ENCODE results near the gene CPNE8. TPM values are rescaled to one million over a fixed set of nuclear protein-coding genes. Genes with fewer than 3 reads are reported as not detected.

CPNE8 gene
- total RNA-seq, 1 donor, result 36.8 TPM

- DNase-seq (ENCODE audit: low read depth), result no peak
- H3K4me3 ChIP-seq (ENCODE audit: low read depth, low read length), result no peak overlapping the region
- no peak for TF ChIP-seq CTCF (IDR thresholded peaks at IDR 0.05; ENCODE audit: insufficient read depth, low read length)
Measured at GRCh38 chr12:38878333-38878705, 27.1 kb downstream of the CPNE8 start.

GRCh38 chr12:38875586-38876228 is 29.7 kb downstream of the CPNE8 start:
- no peak overlapping the region for H3K4me3 ChIP-seq (ENCODE audit: low read depth, low read length)
- DNase-seq (ENCODE audit: low read depth), result peak; percentile 22
- TF ChIP-seq CTCF (IDR thresholded peaks at IDR 0.05; ENCODE audit: insufficient read depth, low read length), result no peak

- no peak for DNase-seq (ENCODE audit: low read depth)
- no peak overlapping the region for H3K4me3 ChIP-seq (ENCODE audit: low read depth, low read length)
- TF ChIP-seq CTCF (IDR thresholded peaks at IDR 0.05; ENCODE audit: insufficient read depth, low read length), result no peak
Measured at GRCh38 chr12:38872561-38872960, 32.8 kb downstream of the CPNE8 start.

- no peak overlapping the region for H3K4me3 ChIP-seq (ENCODE audit: low read depth, low read length)
- TF ChIP-seq CTCF (IDR thresholded peaks at IDR 0.05; ENCODE audit: insufficient read depth, low read length), result no peak
- DNase-seq (ENCODE audit: low read depth), result no peak
Measured at GRCh38 chr12:38872156-38872555, 33.2 kb downstream of the CPNE8 start.

GRCh38 chr12:38869036-38869435 is 36.4 kb downstream of the CPNE8 start:
- TF ChIP-seq CTCF (IDR thresholded peaks at IDR 0.05; ENCODE audit: insufficient read depth, low read length), result no peak
- H3K4me3 ChIP-seq (ENCODE audit: low read depth, low read length), result no peak overlapping the region
- DNase-seq (ENCODE audit: low read depth), result no peak

- no peak overlapping the region for H3K4me3 ChIP-seq (ENCODE audit: low read depth, low read length)
- TF ChIP-seq CTCF (IDR thresholded peaks at IDR 0.05; ENCODE audit: insufficient read depth, low read length), result no peak
- peak; percentile 15 for DNase-seq (ENCODE audit: low read depth)
Measured at GRCh38 chr12:38850461-38850860, 54.9 kb downstream of the CPNE8 start.

GRCh38 chr12:38847247-38847646 is 58.1 kb downstream of the CPNE8 start:
- DNase-seq (ENCODE audit: low read depth), result no peak
- TF ChIP-seq CTCF (IDR thresholded peaks at IDR 0.05; ENCODE audit: insufficient read depth, low read length), result no peak
- no peak overlapping the region for H3K4me3 ChIP-seq (ENCODE audit: low read depth, low read length)

Data from fibroblast of the aortic adventitia (primary cell).